ENCODE results near the gene EXOSC5.

DNA sequence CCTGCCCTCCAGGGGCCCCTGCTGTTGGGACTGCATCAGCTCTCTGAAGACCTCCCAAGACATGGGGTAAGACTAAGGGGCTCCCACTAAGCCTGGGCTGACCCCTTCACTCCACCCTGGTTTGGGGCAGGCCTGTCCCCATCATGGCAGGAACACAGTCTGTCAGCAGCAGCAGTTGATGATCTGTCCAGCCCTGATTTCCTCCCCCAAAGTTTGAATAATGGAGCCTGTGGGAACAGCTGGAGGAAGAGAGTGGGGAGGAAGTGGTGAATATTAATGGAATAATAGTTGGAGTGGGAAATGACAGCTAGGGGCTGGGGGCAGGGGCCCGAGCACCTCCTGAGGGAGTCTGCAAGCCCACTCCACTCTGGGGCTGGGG, 31.3 kb upstream of the EXOSC5 start:
- TF ChIP-seq, protein P1, sequence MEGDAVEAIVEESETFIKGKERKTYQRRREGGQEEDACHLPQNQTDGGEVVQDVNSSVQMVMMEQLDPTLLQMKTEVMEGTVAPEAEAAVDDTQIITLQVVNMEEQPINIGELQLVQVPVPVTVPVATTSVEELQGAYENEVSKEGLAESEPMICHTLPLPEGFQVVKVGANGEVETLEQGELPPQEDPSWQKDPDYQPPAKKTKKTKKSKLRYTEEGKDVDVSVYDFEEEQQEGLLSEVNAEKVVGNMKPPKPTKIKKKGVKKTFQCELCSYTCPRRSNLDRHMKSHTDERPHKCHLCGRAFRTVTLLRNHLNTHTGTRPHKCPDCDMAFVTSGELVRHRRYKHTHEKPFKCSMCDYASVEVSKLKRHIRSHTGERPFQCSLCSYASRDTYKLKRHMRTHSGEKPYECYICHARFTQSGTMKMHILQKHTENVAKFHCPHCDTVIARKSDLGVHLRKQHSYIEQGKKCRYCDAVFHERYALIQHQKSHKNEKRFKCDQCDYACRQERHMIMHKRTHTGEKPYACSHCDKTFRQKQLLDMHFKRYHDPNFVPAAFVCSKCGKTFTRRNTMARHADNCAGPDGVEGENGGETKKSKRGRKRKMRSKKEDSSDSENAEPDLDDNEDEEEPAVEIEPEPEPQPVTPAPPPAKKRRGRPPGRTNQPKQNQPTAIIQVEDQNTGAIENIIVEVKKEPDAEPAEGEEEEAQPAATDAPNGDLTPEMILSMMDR (conservative IDR thresholded peaks at IDR 0.05; ENCODE audit: low read depth, low read length), result no peak
- TF ChIP-seq POLR2A (IDR thresholded peaks at IDR 0.05; ENCODE audit: low read depth, low read length) (no peak), RAD21 (IDR thresholded peaks at IDR 0.05; ENCODE audit: low read length) (no peak), CEBPB (IDR thresholded peaks at IDR 0.05; ENCODE audit: low read depth, low read length) (no peak), MXI1 (IDR thresholded peaks at IDR 0.05; ENCODE audit: borderline replicate concordance, low read depth, low read length) (no peak), RCOR1 (IDR thresholded peaks at IDR 0.05; ENCODE audit: insufficient replicate concordance, low read length) (no peak), BHLHE40 (IDR thresholded peaks at IDR 0.05; ENCODE audit: low read depth, low read length) (no peak)
- TF ChIP-seq, protein P2, sequence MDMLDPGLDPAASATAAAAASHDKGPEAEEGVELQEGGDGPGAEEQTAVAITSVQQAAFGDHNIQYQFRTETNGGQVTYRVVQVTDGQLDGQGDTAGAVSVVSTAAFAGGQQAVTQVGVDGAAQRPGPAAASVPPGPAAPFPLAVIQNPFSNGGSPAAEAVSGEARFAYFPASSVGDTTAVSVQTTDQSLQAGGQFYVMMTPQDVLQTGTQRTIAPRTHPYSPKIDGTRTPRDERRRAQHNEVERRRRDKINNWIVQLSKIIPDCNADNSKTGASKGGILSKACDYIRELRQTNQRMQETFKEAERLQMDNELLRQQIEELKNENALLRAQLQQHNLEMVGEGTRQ (IDR thresholded peaks at IDR 0.05; ENCODE audit: low read depth, low read length), result no peak
- TF ChIP-seq, protein P3, sequence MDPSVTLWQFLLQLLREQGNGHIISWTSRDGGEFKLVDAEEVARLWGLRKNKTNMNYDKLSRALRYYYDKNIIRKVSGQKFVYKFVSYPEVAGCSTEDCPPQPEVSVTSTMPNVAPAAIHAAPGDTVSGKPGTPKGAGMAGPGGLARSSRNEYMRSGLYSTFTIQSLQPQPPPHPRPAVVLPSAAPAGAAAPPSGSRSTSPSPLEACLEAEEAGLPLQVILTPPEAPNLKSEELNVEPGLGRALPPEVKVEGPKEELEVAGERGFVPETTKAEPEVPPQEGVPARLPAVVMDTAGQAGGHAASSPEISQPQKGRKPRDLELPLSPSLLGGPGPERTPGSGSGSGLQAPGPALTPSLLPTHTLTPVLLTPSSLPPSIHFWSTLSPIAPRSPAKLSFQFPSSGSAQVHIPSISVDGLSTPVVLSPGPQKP (IDR thresholded peaks at IDR 0.05; ENCODE audit: borderline replicate concordance, low read depth, low read length), result no peak
